ENCODE measurements around the gene HMSD. TPM values are rescaled to one million over a fixed set of nuclear protein-coding genes. Genes with fewer than 3 reads are reported as not detected.

Gene HMSD
- total and polyA plus RNA-seq, 2 of the 13 experiments (the other 11 are each of a cell fraction or from before 2014, with no cell fraction given): not detected

DNA sequence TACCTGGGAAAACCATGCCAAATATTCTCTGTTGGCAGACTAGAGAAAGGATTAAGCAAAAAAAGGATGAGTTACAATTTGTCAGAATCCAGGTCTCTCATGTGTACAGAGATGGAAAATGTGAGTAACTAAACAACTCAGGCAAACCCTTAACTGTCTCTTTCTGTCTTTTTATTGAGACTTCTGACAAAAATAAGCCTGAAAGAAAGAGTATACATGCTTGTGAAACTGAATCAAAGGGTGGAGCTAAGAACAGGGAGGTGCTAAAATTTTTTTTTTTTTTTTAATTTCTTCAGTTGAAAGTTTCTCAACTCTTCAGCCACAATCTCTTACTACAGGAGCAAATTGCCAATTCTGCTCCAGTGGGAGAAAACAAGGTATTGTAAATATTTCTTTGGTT lies 41.4 kb upstream of the HMSD start, which contains the start of gene SERPINB10:
TSS of gene SERPINB10 (plus strand) at position 295 of the 400 bp plus-strand sequence. CDS start 7,553 bp downstream, outside the sequence.
- H3K79me2 ChIP-seq (ENCODE audit: insufficient read depth, low read length): no peaks in the 10 kb centered on the region
- no peak within 1 kb of the TSS for H2AFZ ChIP-seq (ENCODE audit: low read length)
- DNase-seq (ENCODE audit: low spot score) (no peak), FAIRE-seq (no peak), ATAC-seq (no peak)
- no peaks in the 10 kb centered on the region for H3K27me3 ChIP-seq (ENCODE audit: control insufficient read depth in 1 of 2, insufficient read depth in 2 of 2, low read length in 2 of 2)
- H3K4me1 ChIP-seq (ENCODE audit: insufficient read depth, low read length): no peaks in the 10 kb centered on the region
- intact Hi-C loops (cut with micrococcal nuclease; ENCODE audit: unreplicated experiment): no loop called here
- H3K4me2 ChIP-seq (ENCODE audit: low read depth, low read length): no peak within 1 kb of the TSS
- H3K36me3 ChIP-seq (replicated peaks in 1 of 2; ENCODE audit: control insufficient read depth in 1 of 2, insufficient read depth in 2 of 2, low read length in 2 of 2): no peaks in the 10 kb centered on the region
- H3K4me3 ChIP-seq (replicated peaks in 1 of 3; ENCODE audit: insufficient read depth in 1 of 3, low read depth in 2 of 3, low read length in 3 of 3): no peak within 1 kb of the TSS
- no peak within 1 kb of the TSS for H3K9ac ChIP-seq (ENCODE audit: insufficient read depth, low read depth, low read length)
- in situ Hi-C loops (cut with HindIII; ENCODE audit: extremely low pct_ligation_motif_present, low pct_unique_long_range_greater_than_20kb): no loop called here
- POLR2A ChIA-PET: no interaction called here
- H3K27ac ChIP-seq (ENCODE audit: extremely low read length, insufficient read depth, low read length): no peak within 1 kb of the TSS
- no peaks in the 10 kb centered on the region for H3K9me3 ChIP-seq (ENCODE audit: low read length)
- CTCF ChIA-PET (ENCODE audit: low intra/inter-chr PET ratio, low total read pairs): no interaction called here
- TF ChIP-seq FOXC1 (CRISPR knock-in tag; IDR thresholded peaks at IDR 0.05; ENCODE audit: borderline replicate concordance) (no peak), TBP (CRISPR knock-in tag; IDR thresholded peaks at IDR 0.05) (no peak), GZF1 (CRISPR knock-in tag; IDR thresholded peaks at IDR 0.05) (no peak), IKZF1 (IDR thresholded peaks at IDR 0.05) (no peak), HMG20B (CRISPR knock-in tag; conservative IDR thresholded peaks at IDR 0.05) (no peak), NFKB2 (CRISPR knock-in tag; IDR thresholded peaks at IDR 0.05; ENCODE audit: borderline replicate concordance) (no peak), MIER2 (CRISPR knock-in tag; IDR thresholded peaks at IDR 0.05) (no peak), FOXK2 (IDR thresholded peaks at IDR 0.05) (no peak), ZIK1 (CRISPR knock-in tag; IDR thresholded peaks at IDR 0.05; ENCODE audit: borderline replicate concordance, low read depth) (no peak), GTF2F1 (IDR thresholded peaks at IDR 0.05; ENCODE audit: low read length) (no peak), KMT2B (CRISPR knock-in tag; IDR thresholded peaks at IDR 0.05) (no peak), ATAD3A (CRISPR knock-in tag; IDR thresholded peaks at IDR 0.05) (no peak), REXO4 (CRISPR knock-in tag; IDR thresholded peaks at IDR 0.05; ENCODE audit: borderline replicate concordance) (no peak), ZNF878 (CRISPR knock-in tag; IDR thresholded peaks at IDR 0.05) (no peak)
- TF ChIP-seq, protein P1, sequence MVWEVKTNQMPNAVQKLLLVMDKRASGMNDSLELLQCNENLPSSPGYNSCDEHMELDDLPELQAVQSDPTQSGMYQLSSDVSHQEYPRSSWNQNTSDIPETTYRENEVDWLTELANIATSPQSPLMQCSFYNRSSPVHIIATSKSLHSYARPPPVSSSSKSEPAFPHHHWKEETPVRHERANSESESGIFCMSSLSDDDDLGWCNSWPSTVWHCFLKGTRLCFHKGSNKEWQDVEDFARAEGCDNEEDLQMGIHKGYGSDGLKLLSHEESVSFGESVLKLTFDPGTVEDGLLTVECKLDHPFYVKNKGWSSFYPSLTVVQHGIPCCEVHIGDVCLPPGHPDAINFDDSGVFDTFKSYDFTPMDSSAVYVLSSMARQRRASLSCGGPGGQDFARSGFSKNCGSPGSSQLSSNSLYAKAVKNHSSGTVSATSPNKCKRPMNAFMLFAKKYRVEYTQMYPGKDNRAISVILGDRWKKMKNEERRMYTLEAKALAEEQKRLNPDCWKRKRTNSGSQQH (CRISPR knock-in tag; IDR thresholded peaks at IDR 0.05; ENCODE audit: low read depth): no peak
- TF ChIP-seq, protein P2, sequence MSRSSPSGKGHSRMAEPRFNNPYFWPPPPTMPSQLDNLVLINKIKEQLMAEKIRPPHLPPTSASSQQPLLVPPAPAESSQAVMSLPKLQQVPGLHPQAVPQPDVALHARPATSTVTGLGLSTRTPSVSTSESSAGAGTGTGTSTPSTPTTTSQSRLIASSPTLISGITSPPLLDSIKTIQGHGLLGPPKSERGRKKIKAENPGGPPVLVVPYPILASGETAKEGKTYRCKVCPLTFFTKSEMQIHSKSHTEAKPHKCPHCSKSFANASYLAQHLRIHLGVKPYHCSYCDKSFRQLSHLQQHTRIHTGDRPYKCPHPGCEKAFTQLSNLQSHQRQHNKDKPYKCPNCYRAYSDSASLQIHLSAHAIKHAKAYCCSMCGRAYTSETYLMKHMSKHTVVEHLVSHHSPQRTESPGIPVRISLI (CRISPR knock-in tag; IDR thresholded peaks at IDR 0.05; ENCODE audit: borderline replicate concordance): no peak
- BruUV-seq (replicated peaks): no TSS peak
- no peaks in the 10 kb centered on the region for H4K20me1 ChIP-seq (ENCODE audit: insufficient read depth, low read length)
